HepG2 (cell line): ENCODE results near the gene IMPDH2. TPM values are rescaled to one million over a fixed set of nuclear protein-coding genes. Genes with fewer than 3 reads are reported as not detected.

ENCODE experiments used
- ATM ChIP-seq: fragments of 450-650 bp; IDR thresholded peaks from 2 replicates; pipeline ENCODE4 v1.7.1; 2017; ENCODE audit warnings: mild to moderate bottlenecking, borderline replicate concordance
- FOXM1 ChIP-seq: sonication (generic); formaldehyde crosslinking; IDR thresholded peaks from 2 replicates; pipeline ENCODE4 v1.5.0; 2020; ENCODE audit warnings: missing genetic modification reagents
- REL ChIP-seq: sonication (generic); formaldehyde crosslinking; conservative IDR thresholded peaks from 2 replicates; pipeline ENCODE4 v1.8.0; 2022; ENCODE audit warnings: mild to moderate bottlenecking, missing genetic modification reagents, moderate library complexity
- RELA ChIP-seq: sonication (generic); formaldehyde crosslinking; IDR thresholded peaks from 2 replicates; pipeline ENCODE4 v1.4.0; 2020; ENCODE audit warnings: missing genetic modification reagents
- SRSF4 ChIP-seq: fragments of 200-400 bp; formaldehyde crosslinking; IDR thresholded peaks from one replicate; pipeline ENCODE4 v1.6.1; 2018; ENCODE audit warnings: mild to moderate bottlenecking, low read depth, low read length, moderate library complexity; ENCODE audit not compliant: poor library complexity, severe bottlenecking
- XBP1 ChIP-seq: sonication (generic); formaldehyde crosslinking; IDR thresholded peaks from 2 replicates; pipeline ENCODE4 v1.5.0; 2020; ENCODE audit warnings: missing genetic modification reagents
- ZNF264 ChIP-seq: sonication (generic); formaldehyde crosslinking; IDR thresholded peaks from 2 replicates; pipeline ENCODE4 v1.4.0; 2020; ENCODE audit warnings: missing genetic modification reagents
- ZNF549 ChIP-seq: sonication (generic); formaldehyde crosslinking; IDR thresholded peaks from 2 replicates; pipeline ENCODE4 v1.5.0; 2020; ENCODE audit warnings: missing genetic modification reagents
- ZNF883 ChIP-seq: sonication (generic); formaldehyde crosslinking; IDR thresholded peaks from 2 replicates; pipeline ENCODE4 v1.5.1; 2020; ENCODE audit warnings: mild to moderate bottlenecking, missing genetic modification reagents; ENCODE audit errors: not compliant biosample characterization
- polyA plus RNA-seq, 8 experiments: library from polyadenylated mRNA; depleted of rRNA in 3 of 8; stranded (reverse) in 7 of 8; unstranded in 1 of 8; fragments of >200 nt; fragmentation: Illumina TruSeq in 4 of 8; extraction: Trizol in 4 of 8; gene quantifications; 2 replicates each; pipeline versions ENCODE4 v1.2.1 to v1.2.3, GENCODE V29; 2011 to 2016; ENCODE audit warnings: low read depth in 4 of 8, missing spikeins in 1 of 8, mixed read lengths in 1 of 8; ENCODE audit not compliant: insufficient read depth in 1 of 8
- total RNA-seq, 5 experiments: library from RNA; depleted of rRNA; stranded (reverse); fragments of >200 nt; fragmentation: Illumina TruSeq; extraction: Trizol; gene quantifications; 2 replicates each; pipeline ENCODE4 v1.2.3, GENCODE V29; 2016; ENCODE audit warnings: low read depth in 1 of 5
- TF ChIP-seq, protein P1 (sequence below): sonication (generic); formaldehyde crosslinking; conservative IDR thresholded peaks from 2 replicates; pipeline ENCODE4 v1.8.0; 2022; ENCODE audit warnings: low read depth, missing genetic modification reagents
- TF ChIP-seq, protein P2 (sequence below): sonication (generic); formaldehyde crosslinking; IDR thresholded peaks from 2 replicates; pipeline ENCODE4 v1.8.0; 2022; ENCODE audit warnings: mild to moderate bottlenecking, missing genetic modification reagents, borderline replicate concordance
- TF ChIP-seq, protein P3 (sequence below): sonication (generic); formaldehyde crosslinking; IDR thresholded peaks from 2 replicates; pipeline ENCODE4 v1.4.0; 2020; ENCODE audit warnings: missing genetic modification reagents, borderline replicate concordance
- TF ChIP-seq, protein P4 (sequence below): sonication (generic); formaldehyde crosslinking; IDR thresholded peaks from 2 replicates; pipeline ENCODE4 v1.4.0; 2020; ENCODE audit warnings: mild to moderate bottlenecking, missing genetic modification reagents
- TF ChIP-seq, protein P5 (sequence below): sonication (generic); formaldehyde crosslinking; IDR thresholded peaks from 2 replicates; pipeline ENCODE4 v1.4.0; 2020; ENCODE audit warnings: mild to moderate bottlenecking, missing genetic modification reagents
- TF ChIP-seq, protein P6 (sequence below): sonication (generic); formaldehyde crosslinking; IDR thresholded peaks from 2 replicates; pipeline ENCODE4 v1.4.0; 2020; ENCODE audit warnings: missing genetic modification reagents

Gene IMPDH2
- total and polyA plus RNA-seq, 2 of the 13 experiments (the other 11 are each of a cell fraction or from before 2014, with no cell fraction given) = 248 to 260 TPM

DNA sequence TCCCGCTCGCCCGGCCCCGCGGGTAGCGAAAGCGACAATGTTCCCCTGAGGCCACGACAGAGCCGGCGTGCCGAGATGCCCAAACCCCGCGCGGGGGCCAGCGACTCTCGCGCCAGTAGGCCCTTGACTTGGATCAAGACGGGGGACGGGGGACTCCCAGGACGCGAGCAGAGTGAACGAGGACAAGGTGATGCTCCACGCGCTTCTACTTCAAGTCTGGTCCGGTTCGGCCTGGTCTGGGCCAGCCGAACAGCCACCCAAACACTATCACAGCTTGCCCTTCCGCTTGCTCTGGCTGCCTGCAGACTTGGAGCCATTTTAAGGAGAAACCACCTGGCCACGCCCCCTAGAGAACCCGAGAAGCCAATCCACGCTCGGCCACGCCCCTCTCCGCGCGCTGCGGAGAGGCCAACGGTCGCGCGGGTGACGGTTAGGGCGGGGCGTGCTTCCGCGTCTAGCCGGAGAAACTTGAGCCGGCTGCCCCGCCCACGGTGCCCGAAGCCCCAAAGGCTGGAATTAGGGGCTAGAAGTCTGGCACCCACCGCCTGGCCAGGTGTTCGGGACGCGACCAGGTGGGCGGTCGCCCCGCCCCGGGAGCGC, 7.9 kb downstream of the IMPDH2 start (continued):
- TF ChIP-seq, protein P1, sequence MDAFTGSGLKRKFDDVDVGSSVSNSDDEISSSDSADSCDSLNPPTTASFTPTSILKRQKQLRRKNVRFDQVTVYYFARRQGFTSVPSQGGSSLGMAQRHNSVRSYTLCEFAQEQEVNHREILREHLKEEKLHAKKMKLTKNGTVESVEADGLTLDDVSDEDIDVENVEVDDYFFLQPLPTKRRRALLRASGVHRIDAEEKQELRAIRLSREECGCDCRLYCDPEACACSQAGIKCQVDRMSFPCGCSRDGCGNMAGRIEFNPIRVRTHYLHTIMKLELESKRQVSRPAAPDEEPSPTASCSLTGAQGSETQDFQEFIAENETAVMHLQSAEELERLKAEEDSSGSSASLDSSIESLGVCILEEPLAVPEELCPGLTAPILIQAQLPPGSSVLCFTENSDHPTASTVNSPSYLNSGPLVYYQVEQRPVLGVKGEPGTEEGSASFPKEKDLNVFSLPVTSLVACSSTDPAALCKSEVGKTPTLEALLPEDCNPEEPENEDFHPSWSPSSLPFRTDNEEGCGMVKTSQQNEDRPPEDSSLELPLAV (CRISPR knock-in tag) = no peak
- TF ChIP-seq, protein P2, sequence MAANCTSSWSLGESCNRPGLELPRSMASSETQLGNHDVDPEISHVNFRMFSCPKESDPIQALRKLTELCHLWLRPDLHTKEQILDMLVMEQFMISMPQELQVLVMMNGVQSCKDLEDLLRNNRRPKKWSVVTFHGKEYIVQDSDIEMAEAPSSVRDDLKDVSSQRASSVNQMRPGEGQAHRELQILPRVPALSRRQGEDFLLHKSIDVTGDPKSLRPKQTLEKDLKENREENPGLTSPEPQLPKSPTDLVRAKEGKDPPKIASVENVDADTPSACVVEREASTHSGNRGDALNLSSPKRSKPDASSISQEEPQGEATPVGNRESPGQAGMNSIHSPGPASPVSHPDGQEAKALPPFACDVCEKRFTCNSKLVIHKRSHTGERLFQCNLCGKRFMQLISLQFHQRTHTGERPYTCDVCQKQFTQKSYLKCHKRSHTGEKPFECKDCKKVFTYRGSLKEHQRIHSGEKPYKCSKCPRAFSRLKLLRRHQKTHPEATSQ (CRISPR knock-in tag) = no peak
- TF ChIP-seq, protein P3, sequence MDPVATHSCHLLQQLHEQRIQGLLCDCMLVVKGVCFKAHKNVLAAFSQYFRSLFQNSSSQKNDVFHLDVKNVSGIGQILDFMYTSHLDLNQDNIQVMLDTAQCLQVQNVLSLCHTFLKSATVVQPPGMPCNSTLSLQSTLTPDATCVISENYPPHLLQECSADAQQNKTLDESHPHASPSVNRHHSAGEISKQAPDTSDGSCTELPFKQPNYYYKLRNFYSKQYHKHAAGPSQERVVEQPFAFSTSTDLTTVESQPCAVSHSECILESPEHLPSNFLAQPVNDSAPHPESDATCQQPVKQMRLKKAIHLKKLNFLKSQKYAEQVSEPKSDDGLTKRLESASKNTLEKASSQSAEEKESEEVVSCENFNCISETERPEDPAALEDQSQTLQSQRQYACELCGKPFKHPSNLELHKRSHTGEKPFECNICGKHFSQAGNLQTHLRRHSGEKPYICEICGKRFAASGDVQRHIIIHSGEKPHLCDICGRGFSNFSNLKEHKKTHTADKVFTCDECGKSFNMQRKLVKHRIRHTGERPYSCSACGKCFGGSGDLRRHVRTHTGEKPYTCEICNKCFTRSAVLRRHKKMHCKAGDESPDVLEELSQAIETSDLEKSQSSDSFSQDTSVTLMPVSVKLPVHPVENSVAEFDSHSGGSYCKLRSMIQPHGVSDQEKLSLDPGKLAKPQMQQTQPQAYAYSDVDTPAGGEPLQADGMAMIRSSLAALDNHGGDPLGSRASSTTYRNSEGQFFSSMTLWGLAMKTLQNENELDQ (CRISPR knock-in tag) = 0 out of 2 replicates have a peak, but pooled peaks have one; percentile 36
- TF ChIP-seq FOXM1 (CRISPR knock-in tag) (no peak), ATM (no peak), ZNF883 (CRISPR knock-in tag) (no peak), XBP1 (no peak), RELA (CRISPR knock-in tag) (no peak), ZNF549 (no peak; the same call in 1 of the 2 replicates), SRSF4 (no peak), ZNF264 (CRISPR knock-in tag) (no peak; the same call in 1 of the 2 replicates), REL (CRISPR knock-in tag) (no peak; the same call in 1 of the 2 replicates)
- TF ChIP-seq, protein P4, sequence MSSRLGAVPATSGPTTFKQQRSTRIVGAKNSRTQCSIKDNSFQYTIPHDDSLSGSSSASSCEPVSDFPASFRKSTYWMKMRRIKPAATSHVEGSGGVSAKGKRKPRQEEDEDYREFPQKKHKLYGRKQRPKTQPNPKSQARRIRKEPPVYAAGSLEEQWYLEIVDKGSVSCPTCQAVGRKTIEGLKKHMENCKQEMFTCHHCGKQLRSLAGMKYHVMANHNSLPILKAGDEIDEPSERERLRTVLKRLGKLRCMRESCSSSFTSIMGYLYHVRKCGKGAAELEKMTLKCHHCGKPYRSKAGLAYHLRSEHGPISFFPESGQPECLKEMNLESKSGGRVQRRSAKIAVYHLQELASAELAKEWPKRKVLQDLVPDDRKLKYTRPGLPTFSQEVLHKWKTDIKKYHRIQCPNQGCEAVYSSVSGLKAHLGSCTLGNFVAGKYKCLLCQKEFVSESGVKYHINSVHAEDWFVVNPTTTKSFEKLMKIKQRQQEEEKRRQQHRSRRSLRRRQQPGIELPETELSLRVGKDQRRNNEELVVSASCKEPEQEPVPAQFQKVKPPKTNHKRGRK (CRISPR knock-in tag) = no peak
- TF ChIP-seq, protein P5, sequence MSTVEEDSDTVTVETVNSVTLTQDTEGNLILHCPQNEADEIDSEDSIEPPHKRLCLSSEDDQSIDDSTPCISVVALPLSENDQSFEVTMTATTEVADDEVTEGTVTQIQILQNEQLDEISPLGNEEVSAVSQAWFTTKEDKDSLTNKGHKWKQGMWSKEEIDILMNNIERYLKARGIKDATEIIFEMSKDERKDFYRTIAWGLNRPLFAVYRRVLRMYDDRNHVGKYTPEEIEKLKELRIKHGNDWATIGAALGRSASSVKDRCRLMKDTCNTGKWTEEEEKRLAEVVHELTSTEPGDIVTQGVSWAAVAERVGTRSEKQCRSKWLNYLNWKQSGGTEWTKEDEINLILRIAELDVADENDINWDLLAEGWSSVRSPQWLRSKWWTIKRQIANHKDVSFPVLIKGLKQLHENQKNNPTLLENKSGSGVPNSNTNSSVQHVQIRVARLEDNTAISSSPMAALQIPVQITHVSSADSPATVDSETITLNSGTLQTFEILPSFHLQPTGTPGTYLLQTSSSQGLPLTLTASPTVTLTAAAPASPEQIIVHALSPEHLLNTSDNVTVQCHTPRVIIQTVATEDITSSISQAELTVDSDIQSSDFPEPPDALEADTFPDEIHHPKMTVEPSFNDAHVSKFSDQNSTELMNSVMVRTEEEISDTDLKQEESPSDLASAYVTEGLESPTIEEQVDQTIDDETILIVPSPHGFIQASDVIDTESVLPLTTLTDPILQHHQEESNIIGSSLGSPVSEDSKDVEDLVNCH (CRISPR knock-in tag) = no peak
- TF ChIP-seq, protein P6, sequence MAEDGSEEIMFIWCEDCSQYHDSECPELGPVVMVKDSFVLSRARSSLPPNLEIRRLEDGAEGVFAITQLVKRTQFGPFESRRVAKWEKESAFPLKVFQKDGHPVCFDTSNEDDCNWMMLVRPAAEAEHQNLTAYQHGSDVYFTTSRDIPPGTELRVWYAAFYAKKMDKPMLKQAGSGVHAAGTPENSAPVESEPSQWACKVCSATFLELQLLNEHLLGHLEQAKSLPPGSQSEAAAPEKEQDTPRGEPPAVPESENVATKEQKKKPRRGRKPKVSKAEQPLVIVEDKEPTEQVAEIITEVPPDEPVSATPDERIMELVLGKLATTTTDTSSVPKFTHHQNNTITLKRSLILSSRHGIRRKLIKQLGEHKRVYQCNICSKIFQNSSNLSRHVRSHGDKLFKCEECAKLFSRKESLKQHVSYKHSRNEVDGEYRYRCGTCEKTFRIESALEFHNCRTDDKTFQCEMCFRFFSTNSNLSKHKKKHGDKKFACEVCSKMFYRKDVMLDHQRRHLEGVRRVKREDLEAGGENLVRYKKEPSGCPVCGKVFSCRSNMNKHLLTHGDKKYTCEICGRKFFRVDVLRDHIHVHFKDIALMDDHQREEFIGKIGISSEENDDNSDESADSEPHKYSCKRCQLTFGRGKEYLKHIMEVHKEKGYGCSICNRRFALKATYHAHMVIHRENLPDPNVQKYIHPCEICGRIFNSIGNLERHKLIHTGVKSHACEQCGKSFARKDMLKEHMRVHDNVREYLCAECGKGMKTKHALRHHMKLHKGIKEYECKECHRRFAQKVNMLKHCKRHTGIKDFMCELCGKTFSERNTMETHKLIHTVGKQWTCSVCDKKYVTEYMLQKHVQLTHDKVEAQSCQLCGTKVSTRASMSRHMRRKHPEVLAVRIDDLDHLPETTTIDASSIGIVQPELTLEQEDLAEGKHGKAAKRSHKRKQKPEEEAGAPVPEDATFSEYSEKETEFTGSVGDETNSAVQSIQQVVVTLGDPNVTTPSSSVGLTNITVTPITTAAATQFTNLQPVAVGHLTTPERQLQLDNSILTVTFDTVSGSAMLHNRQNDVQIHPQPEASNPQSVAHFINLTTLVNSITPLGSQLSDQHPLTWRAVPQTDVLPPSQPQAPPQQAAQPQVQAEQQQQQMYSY (CRISPR knock-in tag) = no peak
